GM10266 (cell line): ENCODE data around the gene MET.

Source experiments
- DNase-seq: peaks from one replicate; pipeline ENCODE4 v3.0.0; 2012; ENCODE audit errors: extremely low spot score
- TF ChIP-seq, protein P1 (sequence below): IDR thresholded peaks from 2 replicates; pipeline ENCODE4 v1.5.1; 2012; ENCODE audit warnings: mild to moderate bottlenecking, low read depth; ENCODE audit not compliant: control insufficient read depth, insufficient read depth; ENCODE audit errors: missing control alignments

The MET gene

DNA sequence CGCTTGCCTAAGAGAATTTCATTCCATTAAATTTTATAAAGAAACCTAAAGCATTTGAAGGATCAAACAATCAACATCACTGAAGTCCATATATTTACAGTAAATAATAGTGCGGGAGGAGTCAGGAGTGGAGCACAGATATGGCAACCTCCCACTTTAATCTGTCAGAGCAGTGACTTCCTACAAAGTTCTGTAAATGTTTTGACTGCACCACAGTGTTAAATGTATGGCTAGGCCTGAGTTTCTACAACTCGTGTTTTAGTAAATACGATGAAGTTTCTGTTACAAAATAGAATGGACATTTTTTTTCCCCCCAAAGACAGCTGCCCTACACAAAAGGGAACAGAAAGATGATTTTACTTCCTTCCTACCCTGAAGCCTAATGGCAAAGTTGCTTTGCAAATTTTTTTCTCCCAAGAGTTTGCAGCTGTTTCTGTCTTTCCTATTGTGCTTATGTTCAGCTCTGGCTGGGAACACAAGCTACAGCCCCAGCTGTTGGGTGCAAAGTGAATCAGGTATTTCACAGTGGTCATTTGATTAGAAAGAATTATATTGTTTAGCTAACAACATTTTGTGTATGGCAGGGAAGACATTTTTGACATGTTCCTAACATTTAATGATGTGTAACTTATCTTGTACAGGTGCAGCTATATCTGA lies 62.1 kb downstream of the MET start:
- TF ChIP-seq, protein P1, sequence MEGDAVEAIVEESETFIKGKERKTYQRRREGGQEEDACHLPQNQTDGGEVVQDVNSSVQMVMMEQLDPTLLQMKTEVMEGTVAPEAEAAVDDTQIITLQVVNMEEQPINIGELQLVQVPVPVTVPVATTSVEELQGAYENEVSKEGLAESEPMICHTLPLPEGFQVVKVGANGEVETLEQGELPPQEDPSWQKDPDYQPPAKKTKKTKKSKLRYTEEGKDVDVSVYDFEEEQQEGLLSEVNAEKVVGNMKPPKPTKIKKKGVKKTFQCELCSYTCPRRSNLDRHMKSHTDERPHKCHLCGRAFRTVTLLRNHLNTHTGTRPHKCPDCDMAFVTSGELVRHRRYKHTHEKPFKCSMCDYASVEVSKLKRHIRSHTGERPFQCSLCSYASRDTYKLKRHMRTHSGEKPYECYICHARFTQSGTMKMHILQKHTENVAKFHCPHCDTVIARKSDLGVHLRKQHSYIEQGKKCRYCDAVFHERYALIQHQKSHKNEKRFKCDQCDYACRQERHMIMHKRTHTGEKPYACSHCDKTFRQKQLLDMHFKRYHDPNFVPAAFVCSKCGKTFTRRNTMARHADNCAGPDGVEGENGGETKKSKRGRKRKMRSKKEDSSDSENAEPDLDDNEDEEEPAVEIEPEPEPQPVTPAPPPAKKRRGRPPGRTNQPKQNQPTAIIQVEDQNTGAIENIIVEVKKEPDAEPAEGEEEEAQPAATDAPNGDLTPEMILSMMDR: no peak
- no peak for DNase-seq

DNA sequence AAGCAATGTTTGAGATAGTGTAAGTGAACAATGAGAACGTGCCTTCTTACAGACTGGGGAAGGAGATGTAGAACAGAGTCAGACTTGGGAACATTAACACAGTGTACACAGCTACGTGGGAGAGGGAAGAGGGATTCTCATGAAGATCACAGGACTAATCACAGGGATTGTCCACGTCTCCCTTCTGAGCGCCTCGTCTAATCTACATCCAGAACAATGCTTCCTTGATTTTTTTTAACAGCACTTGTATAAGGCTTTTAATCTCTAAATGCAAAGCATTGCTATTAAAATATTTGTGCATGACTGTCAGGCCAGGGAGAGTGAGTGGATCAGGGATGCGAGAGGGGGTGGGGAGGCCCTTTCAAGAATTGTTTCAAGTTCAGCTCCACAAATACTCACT lies 62.7 kb downstream of the MET start:
- TF ChIP-seq, protein P1: no peak
- no peak for DNase-seq

DNA sequence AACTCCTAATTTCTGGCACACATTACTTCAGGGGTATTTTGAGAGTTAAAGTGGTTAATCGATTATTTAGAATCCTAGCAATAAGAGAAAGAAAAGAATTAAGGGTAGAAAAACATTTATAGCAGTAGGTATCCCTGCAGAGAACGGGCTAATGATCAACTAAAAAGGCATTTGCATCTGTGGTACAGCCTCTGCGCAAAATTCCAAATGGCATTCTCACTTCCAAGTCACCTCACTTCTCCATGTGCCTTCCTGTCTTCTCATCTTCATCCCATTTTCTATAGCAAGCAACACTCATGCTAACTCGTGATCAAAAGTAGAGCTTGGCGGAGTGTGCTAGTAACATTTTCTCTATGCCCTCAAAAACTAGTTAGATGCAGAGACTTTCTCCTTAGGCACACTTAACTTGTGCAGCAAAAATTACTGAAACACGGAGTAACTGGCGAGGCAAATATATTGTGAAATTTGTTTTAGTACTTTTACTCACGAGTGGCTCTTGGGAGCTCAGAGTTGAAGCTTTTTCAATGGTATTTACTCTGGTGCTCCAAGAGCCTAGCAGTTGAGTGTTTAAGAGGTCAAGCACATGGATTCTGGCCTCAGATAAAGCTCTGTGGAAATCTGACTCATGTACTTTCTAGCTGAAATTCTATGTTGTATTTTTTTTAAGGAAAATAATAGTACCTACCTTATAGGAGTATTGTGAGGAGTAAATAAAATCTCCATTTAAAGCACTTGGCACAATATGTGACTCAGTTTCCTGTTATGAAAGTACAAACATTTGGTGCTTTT lies 65.1 kb downstream of the MET start:
- DNase-seq: no peak
- TF ChIP-seq, protein P1: no peak

DNA sequence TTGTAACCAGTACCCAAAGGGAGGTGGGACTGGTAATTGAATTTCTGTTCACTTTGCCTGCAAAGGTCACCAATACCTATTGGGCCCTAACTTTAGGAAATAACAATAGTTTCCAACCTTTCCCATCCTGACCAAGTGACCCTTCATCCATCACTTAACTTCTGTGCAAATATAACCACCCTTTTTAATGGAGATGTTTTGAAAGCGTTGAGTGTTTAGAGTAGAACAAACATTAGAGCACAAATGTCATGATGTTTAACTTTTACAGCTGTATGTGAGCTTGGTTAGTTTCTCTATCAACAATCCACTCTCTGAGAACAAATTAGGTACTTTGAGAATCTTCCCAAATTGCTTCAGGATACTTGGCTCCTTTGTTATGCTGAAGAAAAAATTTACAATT lies 66.4 kb downstream of the MET start:
- TF ChIP-seq, protein P1: no peak
- no peak for DNase-seq

DNA sequence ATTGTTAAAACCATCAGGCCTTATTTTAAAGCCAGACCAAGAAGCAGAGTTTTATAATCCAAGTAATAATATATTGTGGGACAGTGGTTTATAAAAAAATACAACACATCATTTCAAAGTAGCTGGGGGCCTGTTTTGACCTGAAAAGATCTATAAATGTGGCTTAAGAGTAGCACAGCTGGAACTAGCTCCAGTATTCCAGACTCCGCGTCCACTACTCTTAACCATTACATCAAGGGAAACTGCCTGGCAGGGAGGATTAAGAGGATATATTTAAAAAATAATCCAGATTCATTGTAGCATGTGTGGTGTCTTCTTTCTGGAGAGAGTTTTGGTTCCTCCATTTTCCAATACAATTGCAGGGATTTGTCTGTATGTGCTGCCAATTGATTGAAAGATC lies 67.3 kb downstream of the MET start:
- DNase-seq: no peak
- TF ChIP-seq, protein P1: no peak

DNA sequence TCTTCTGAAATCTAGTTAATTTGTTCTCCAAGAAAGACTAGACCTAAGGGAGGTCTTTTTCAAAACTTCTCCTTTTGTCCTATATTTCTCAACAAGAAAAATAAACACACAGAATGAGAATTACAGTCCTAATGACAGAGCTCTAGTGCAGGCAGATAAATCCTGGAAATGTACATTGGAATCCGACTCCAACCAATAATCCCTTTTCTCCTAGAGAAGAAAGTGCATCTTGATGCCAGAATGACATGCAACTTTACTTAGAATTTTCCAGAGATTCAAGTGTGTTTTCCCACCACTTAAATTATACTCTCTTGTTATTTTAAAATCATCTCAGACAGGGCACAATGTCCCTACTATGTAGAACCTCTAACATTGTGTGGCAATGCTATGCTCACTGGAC lies 68.2 kb downstream of the MET start:
- TF ChIP-seq, protein P1: no peak
- no peak for DNase-seq
